HFFc6 (cell line): ENCODE measurements around the gene CDH24. TPM values are rescaled to one million over a fixed set of nuclear protein-coding genes. Genes with fewer than 3 reads are reported as not detected.
A peak's percentile ranks its signal among the peaks of the same experiment; 100 is the strongest.

ENCODE experiments used
- DNase-seq: peaks from one replicate; pipeline ENCODE4 v3.0.0-alpha.2; 2018
- H3K27ac Mint-ChIP-seq: 2 replicates; pipeline ENCODE4 v1.8.0; 2020; ENCODE audit warnings: mild to moderate bottlenecking, mixed read lengths
- H3K27me3 Mint-ChIP-seq: 2 replicates; pipeline ENCODE4 v1.8.0; 2021; ENCODE audit warnings: mild to moderate bottlenecking, moderate library complexity, mixed read lengths; ENCODE audit not compliant: insufficient read depth
- H3K36me3 Mint-ChIP-seq: 2 replicates; pipeline ENCODE4 v1.8.0; 2021; ENCODE audit warnings: low read depth, mixed read lengths
- H3K4me1 Mint-ChIP-seq: 2 replicates; pipeline ENCODE4 v1.8.0; 2020; ENCODE audit warnings: low read depth, mixed read lengths
- H3K4me3 Mint-ChIP-seq: 2 replicates; pipeline ENCODE4 v1.8.0; 2020; ENCODE audit warnings: mild to moderate bottlenecking, moderate library complexity, mixed read lengths
- H3K9me3 Mint-ChIP-seq: 2 replicates; pipeline ENCODE4 v1.8.0; 2020; ENCODE audit warnings: mild to moderate bottlenecking, mixed read lengths
- total RNA-seq, 6 experiments: library from RNA; stranded (reverse); fragmentation: NEBNext Ultra II Directional; extraction: Animal tissue kit (Norgen Biotek cat#: 25700); gene quantifications; 2 replicates in 1 of 6; 3 replicates in 5 of 6; pipeline ENCODE4 v1.2.3, GENCODE V29; 2021
- TF ChIP-seq, protein P1 (sequence below): fragments of 200-600 bp; sonication (generic); IDR thresholded peaks from 2 replicates; pipeline ENCODE4 v1.5.0; 2021; ENCODE audit warnings: antibody characterized with exemption, mild to moderate bottlenecking

Gene CDH24
- total RNA-seq, 6 experiments from 2014 or later, result 6.4 to 11.2 (median 8.3) TPM

DNA sequence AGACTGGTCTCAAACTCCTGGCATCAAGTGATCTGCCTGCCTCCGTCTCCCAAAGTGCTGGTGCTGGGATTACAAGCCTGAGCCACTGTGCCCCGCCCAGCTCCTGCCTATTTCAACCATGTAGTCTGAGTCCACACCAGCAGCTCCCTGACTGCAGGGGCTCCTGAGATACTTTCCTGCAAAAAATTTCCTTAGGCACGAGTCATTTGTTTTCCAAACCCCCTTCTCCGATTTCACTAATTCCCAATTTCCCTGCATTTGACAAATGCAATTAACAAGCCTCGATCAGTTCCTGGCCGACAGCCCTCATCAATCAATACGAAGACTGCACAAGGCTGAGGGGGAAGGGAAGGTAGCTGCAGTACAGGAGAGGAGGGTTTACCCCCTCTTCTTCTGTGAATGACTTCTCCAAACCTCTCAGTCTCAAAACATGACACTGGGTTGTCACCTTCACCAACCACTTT is 32.7 kb downstream of the CDH24 start:
- H3K27me3 Mint-ChIP-seq, result no peaks in the 10 kb centered on the region; the same call in 1 of the 2 replicates
- no peak overlapping the region for H3K4me3 Mint-ChIP-seq
- peak overlapping the region; percentile 16; the same call in 1 of the 2 replicates for H3K27ac Mint-ChIP-seq
- DNase-seq, result no peak
- no peaks in the 10 kb centered on the region for H3K9me3 Mint-ChIP-seq
- TF ChIP-seq, protein P1, sequence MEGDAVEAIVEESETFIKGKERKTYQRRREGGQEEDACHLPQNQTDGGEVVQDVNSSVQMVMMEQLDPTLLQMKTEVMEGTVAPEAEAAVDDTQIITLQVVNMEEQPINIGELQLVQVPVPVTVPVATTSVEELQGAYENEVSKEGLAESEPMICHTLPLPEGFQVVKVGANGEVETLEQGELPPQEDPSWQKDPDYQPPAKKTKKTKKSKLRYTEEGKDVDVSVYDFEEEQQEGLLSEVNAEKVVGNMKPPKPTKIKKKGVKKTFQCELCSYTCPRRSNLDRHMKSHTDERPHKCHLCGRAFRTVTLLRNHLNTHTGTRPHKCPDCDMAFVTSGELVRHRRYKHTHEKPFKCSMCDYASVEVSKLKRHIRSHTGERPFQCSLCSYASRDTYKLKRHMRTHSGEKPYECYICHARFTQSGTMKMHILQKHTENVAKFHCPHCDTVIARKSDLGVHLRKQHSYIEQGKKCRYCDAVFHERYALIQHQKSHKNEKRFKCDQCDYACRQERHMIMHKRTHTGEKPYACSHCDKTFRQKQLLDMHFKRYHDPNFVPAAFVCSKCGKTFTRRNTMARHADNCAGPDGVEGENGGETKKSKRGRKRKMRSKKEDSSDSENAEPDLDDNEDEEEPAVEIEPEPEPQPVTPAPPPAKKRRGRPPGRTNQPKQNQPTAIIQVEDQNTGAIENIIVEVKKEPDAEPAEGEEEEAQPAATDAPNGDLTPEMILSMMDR, result no peak
- H3K4me1 Mint-ChIP-seq, result peaks cover 29% of the 10 kb centered on the region
- peaks cover 37% of the 10 kb centered on the region for H3K36me3 Mint-ChIP-seq

DNA sequence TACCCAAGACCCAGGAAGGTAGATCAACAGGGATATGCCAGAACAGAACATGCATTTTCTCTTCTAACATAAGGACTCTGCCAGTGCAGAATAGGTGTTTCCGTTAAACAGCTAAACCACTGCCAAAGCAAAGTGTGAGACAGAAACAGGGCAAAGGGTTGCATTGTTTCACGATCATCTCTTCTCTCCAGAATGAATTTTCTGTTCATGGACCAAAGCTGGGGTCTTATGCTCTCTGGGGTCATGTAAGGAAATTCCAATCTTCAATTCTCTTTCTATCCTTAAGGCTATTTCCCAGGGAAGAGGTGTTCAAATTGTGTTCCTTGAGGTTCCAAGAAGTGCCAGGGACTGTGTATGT is 33.5 kb downstream of the CDH24 start:
- Mint-ChIP-seq H3K4me1 (peaks cover 21% of the 10 kb centered on the region), H3K9me3 (no peaks in the 10 kb centered on the region), H3K4me3 (no peak overlapping the region), H3K36me3 (peaks cover 29% of the 10 kb centered on the region), H3K27me3 (no peaks in the 10 kb centered on the region; the same call in 1 of the 2 replicates), H3K27ac (no peak overlapping the region; the same call in 1 of the 2 replicates)
- DNase-seq, result no peak
- TF ChIP-seq, protein P1, result no peak

DNA sequence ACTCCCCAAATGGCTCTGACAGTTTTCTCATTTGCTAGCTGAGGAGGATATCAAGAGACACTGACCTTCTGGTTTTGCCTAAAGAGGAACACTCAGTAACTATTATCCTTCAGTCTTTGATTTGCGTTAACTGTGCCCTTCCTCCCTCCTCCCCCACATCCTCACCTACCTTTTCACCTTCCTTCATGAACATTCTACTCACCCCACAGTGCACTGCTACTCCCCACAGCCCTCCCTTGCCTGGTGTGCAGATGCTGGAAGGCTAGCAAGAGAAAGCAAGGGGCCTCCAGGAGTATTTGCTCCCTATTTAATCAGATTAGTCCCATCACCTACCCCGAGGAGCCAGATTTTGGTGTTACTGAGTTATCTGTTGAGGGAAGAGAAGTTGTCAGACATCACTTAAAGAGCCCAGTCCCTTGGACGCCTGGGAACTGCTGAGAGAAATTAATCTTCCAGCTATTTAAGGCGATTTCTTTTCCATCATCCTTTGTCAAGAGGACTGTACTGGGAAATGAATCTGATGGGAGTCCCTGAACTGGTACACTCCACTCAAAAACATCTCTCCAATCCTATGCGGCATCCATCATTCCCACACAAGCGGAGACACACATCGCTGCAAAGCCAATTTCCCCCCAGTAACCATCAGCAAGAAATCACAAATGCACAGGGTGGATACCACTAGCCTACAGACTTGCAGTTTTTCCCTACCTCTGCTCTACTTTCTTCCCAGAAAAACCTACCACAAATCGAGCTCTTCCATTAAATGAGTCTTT is 34.1 kb downstream of the CDH24 start:
- TF ChIP-seq, protein P1, result no peak
- no peaks in the 10 kb centered on the region; the same call in 1 of the 2 replicates for H3K27me3 Mint-ChIP-seq
- H3K9me3 Mint-ChIP-seq, result no peaks in the 10 kb centered on the region
- H3K36me3 Mint-ChIP-seq, result peaks cover 26% of the 10 kb centered on the region
- no peak for DNase-seq
- peaks cover 18% of the 10 kb centered on the region for H3K4me1 Mint-ChIP-seq
- H3K27ac Mint-ChIP-seq, result no peak overlapping the region
- H3K4me3 Mint-ChIP-seq, result no peak overlapping the region

DNA sequence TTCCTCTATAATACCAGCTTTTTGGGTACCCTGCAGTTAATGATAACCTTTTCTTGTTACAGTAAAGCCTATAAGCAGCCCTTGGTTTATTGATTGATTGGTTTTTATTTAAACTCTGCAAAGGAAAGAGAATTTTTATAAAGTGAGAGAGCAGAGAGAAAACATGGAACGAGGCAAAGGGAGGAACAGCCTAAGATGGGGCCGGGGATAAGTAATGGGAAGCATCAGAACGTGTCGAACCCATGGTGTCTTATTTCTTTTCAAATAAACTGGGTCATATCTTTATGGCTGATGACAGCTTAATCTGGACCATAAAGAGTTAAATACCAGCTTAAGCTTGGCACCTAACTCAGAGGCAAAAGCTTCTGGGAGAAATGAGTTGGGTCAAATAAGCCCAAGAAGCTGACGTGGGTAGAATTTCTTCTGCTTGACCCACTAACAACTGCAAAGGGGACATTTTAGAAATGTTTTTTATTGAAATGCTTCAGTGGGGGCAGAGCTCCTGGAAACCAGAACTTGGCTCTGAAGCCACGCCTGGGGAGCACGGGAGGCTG is 35.4 kb downstream of the CDH24 start:
- H3K4me1 Mint-ChIP-seq, result peaks cover 18% of the 10 kb centered on the region
- DNase-seq, result no peak
- H3K9me3 Mint-ChIP-seq, result no peaks in the 10 kb centered on the region

DNA sequence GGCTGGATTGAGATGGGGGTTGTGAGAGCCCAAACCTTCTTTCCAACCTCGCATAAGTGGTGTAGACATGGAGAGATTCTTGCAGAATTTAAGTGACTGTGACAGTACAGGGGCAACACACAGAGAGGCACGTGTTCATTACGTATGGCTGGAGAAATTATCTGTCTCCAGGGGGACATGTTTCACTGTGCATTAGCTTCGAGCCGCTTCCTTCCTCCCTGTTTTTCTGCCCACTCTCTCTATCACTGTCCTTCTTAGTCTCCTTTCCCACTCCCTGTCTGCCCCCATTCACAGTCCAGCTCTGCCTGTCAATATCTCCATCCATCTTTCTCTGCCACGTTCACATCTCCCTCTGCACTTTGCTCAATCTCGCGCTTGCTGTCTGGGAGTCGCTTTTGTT is 35.9 kb downstream of the CDH24 start:
- H3K27ac Mint-ChIP-seq, result no peak overlapping the region
- H3K9me3 Mint-ChIP-seq, result no peaks in the 10 kb centered on the region
- H3K4me3 Mint-ChIP-seq, result no peak overlapping the region
- no peak for DNase-seq
- peaks cover 18% of the 10 kb centered on the region for H3K36me3 Mint-ChIP-seq
- peaks cover 18% of the 10 kb centered on the region for H3K4me1 Mint-ChIP-seq
- no peaks in the 10 kb centered on the region; the same call in 1 of the 2 replicates for H3K27me3 Mint-ChIP-seq
- TF ChIP-seq, protein P1, result no peak

More for the DNA sequence above, 35.4 kb downstream of the CDH24 start:
- TF ChIP-seq, protein P1, result no peak
- H3K27ac Mint-ChIP-seq, result no peak overlapping the region
- no peak overlapping the region for H3K4me3 Mint-ChIP-seq
- peaks cover 18% of the 10 kb centered on the region for H3K36me3 Mint-ChIP-seq
- H3K27me3 Mint-ChIP-seq, result no peaks in the 10 kb centered on the region; the same call in 1 of the 2 replicates
